Cardiac fibroblast (primary cell): ENCODE measurements around the gene SOD1.
A peak's percentile ranks its signal among the peaks of the same experiment; 100 is the strongest.

Experiments
- DNase-seq, 2 donors: peaks; one replicate each; pipeline versions ENCODE4 v3.0.0 to v3.0.0-alpha.2; 2010; ENCODE audit warnings: low read depth in 2 of 2
- H3K4me3 ChIP-seq, 2 donors: replicated peaks in 1 of 2; 1 replicate in 1 of 2; 2 replicates in 1 of 2; pipeline ENCODE4 v1.5.1; 2011; ENCODE audit warnings: low read depth in 2 of 2, low read length in 2 of 2, mild to moderate bottlenecking in 2 of 2, moderate library complexity in 1 of 2
- TF ChIP-seq, protein P1 (sequence below): IDR thresholded peaks from one replicate; pipeline ENCODE4 v1.5.1; 2011; ENCODE audit warnings: low read depth, mild to moderate bottlenecking, low read length, inconsistent platforms

SOD1 gene

DNA sequence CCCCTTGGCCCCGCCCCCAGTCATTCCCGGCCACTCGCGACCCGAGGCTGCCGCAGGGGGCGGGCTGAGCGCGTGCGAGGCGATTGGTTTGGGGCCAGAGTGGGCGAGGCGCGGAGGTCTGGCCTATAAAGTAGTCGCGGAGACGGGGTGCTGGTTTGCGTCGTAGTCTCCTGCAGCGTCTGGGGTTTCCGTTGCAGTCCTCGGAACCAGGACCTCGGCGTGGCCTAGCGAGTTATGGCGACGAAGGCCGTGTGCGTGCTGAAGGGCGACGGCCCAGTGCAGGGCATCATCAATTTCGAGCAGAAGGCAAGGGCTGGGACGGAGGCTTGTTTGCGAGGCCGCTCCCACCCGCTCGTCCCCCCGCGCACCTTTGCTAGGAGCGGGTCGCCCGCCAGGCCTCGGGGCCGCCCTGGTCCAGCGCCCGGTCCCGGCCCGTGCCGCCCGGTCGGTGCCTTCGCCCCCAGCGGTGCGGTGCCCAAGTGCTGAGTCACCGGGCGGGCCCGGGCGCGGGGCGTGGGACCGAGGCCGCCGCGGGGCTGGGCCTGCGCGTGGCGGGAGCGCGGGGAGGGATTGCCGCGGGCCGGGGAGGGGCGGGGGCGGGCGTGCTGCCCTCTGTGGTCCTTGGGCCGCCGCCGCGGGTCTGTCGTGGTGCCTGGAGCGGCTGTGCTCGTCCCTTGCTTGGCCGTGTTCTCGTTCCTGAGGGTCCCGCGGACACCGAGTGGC is at the start of gene SOD1:
TSS of gene SOD1 (plus strand) at position 158 of the 723 bp plus-strand sequence. CDS start at position 235, 77 bp downstream.
- peak; percentile 91 to 95 for DNase-seq
- H3K4me3 ChIP-seq: peak within 1 kb of the TSS; percentile 88 to 91
- TF ChIP-seq, protein P1, sequence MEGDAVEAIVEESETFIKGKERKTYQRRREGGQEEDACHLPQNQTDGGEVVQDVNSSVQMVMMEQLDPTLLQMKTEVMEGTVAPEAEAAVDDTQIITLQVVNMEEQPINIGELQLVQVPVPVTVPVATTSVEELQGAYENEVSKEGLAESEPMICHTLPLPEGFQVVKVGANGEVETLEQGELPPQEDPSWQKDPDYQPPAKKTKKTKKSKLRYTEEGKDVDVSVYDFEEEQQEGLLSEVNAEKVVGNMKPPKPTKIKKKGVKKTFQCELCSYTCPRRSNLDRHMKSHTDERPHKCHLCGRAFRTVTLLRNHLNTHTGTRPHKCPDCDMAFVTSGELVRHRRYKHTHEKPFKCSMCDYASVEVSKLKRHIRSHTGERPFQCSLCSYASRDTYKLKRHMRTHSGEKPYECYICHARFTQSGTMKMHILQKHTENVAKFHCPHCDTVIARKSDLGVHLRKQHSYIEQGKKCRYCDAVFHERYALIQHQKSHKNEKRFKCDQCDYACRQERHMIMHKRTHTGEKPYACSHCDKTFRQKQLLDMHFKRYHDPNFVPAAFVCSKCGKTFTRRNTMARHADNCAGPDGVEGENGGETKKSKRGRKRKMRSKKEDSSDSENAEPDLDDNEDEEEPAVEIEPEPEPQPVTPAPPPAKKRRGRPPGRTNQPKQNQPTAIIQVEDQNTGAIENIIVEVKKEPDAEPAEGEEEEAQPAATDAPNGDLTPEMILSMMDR: no peak

DNA sequence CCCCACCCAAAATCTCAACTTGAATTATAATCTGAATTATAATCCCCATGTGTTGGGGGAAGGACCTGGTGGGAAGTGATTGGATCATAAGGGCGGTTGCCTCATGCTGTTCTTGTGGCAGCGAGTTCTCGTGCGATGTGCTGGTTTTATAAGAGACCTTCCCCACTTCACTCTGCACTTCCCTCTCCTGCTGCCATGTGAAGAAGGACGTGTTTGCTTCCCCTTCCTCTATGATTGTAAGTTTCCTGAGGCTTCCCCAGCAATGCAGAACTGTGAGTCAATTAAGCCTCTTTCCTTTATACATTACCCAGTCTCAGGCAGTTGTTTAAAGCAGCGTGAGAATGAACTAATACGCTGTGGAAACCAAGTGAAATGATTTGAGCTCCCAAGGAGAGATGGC is 48.0 kb upstream of the SOD1 start:
- no peak overlapping the region for H3K4me3 ChIP-seq
- no peak for DNase-seq
- TF ChIP-seq, protein P1: no peak

DNA sequence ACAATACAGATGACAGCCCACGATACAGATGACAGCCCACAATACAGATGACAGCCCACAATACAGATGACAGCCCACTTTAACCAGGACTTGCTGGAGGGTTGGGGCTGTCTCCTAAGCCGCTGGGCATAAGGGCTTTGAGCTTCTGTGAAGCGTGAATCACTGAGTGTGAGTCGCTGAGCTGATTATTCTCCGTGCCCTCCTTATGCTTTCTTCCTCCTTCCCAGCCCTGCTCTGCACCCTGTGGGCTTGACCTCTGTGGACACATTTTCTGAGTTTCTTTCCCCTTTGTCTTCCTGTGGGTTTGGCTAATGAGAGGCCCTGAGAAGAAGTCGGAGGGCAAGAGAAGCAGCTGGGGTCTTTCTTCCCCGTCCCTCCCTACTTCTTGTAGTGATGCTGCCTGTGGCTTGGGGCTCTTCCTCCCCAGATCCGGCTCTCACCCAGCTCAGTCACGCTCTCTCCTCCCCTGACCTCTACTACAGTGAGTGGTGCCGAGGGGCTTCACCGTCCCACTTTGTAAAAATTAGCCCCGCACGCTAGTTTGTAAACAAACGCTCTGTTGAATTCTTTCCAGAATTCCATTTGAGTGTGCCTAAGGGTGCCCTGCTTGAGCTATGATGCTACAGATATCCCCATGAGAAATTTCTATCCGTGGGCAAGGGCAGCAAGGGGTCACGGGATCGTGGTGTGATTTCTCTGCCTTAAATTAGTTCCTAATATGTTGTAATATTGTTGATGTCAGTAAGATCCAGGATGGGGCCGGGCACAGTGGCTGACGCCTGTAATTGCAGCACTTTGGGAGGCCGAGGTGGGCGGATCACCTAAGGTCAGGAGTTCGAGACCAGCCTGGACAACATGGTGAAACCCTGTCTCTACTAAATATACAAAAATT is 46.4 kb upstream of the SOD1 start:
- TF ChIP-seq, protein P1: no peak
- DNase-seq: peak in 1 of 2 donors; percentile 7
- no peak overlapping the region for H3K4me3 ChIP-seq

DNA sequence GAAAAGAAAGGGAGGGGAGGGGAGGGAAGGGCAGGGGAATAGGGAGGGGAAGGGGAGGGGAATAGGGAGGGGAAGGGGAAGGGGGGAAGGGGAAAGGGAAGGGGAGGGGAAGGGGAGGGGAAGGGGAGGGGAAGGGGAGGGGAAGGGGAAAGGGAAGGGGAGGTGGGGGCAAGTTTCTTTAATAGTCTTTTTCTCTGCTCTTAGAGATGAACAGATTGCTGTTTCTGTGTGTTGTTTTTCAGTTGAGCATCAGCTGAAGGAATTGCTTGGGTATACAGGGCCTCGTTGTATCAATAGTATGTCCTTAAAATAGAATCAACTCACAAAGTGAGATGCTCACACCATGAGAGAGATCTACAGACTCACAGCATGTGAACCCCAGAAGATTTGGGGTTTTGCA is 44.8 kb upstream of the SOD1 start:
- no peak overlapping the region for H3K4me3 ChIP-seq
- TF ChIP-seq, protein P1: no peak
- DNase-seq: no peak

DNA sequence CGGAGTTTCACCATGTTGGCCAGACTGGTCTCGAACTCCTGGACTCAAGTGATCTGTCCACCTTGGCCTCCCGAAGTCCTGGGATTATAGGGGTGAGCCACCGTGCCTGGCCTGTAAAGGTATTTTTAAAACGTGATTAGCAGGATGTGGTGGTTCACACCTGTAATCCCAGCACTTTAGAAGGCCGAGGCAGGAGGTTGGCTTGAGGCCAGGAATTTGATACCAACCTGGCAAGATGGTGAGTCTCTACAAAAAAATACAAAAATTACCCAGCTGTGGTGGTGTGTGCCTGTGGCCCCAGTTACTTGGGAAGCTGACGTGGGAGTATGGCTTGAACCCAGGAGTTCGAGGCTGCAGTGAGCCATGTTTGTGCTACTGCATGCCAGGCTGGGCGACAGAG is 43.3 kb upstream of the SOD1 start:
- no peak overlapping the region for H3K4me3 ChIP-seq
- TF ChIP-seq, protein P1: no peak
- DNase-seq: no peak

DNA sequence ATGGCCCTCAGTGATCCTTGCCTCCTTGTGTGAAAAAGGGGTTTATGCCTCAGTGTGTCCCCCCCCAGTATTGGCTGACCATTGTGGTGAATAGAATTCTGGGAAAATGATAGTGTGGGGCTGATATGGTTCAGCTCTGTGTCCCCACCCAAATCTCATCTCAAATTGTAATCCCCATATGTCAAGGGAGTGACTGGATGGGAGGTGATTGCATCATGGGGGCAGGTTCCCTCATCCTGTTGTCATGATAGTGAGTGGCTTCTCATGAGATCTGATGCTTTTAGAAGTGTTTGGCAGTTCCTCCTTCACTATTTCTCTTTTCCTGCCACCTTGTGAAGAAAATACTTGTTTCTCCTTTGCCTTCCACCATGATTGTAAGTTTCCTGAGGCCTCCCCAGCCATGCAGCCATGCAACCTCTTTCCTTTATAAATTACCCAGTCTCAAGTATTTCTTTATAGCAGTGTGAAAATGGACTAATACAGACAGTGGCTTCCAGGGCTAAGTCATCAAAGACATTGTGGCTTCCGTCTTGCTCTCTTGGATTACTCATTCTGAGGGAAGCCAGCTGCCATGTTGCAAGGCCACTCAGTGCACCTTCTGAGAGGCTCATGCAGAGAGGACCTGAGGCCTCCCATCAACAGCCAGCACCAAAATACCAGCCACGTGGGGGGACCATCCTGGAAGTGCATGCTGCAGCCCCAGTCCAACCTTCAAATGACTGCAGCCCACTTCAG is 40.6 kb upstream of the SOD1 start:
- DNase-seq: peak in 1 of 2 donors; percentile 12
- TF ChIP-seq, protein P1: no peak
- H3K4me3 ChIP-seq: no peak overlapping the region
